Measurements from ENCODE around the gene GOLGA8S. TPM values are rescaled to one million over a fixed set of nuclear protein-coding genes. Genes with fewer than 3 reads are reported as not detected.
"Not testable (repeated sequence)": the region's sequence is repeated elsewhere in the genome, so short reads cannot be mapped to it uniquely, and the experiment has no call there.

The GOLGA8S gene
- total RNA-seq, 4 donors from 2014 or later = 0.63 to 0.66 TPM; not detected in 2

DNA sequence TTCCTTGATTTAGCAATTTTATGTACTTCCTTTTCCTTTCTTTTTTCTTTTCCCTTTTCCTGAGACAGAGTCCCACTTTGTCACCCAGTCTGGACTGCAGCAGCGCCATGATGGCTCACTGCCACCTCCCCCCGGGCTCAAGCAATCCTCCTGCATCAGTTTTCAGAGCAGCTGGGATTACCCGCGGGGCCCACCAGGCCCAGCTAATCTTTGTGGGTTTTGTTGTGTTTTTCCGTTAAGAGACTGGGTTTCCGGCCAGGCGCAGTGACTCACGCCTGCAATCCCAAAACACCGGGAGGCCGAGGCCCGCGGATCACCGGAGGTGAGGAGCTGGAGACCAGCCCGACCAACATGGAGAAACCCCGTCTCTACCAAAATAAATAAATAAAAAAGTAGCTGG lies 17.7 kb downstream of the GOLGA8S start:
- no peaks in the 10 kb centered on the region for H3K27me3 ChIP-seq
- no peak overlapping the region for H3K27ac ChIP-seq
- no peak for DNase-seq (ENCODE audit: low spot score in 2 of 2)
- no peaks in the 10 kb centered on the region for H3K9me3 ChIP-seq
- no peak overlapping the region for H3K4me3 ChIP-seq
- H3K36me3 ChIP-seq = no peaks in the 10 kb centered on the region
- TF ChIP-seq POLR2A (IDR thresholded peaks at IDR 0.05) = no peak
- TF ChIP-seq, protein P1, sequence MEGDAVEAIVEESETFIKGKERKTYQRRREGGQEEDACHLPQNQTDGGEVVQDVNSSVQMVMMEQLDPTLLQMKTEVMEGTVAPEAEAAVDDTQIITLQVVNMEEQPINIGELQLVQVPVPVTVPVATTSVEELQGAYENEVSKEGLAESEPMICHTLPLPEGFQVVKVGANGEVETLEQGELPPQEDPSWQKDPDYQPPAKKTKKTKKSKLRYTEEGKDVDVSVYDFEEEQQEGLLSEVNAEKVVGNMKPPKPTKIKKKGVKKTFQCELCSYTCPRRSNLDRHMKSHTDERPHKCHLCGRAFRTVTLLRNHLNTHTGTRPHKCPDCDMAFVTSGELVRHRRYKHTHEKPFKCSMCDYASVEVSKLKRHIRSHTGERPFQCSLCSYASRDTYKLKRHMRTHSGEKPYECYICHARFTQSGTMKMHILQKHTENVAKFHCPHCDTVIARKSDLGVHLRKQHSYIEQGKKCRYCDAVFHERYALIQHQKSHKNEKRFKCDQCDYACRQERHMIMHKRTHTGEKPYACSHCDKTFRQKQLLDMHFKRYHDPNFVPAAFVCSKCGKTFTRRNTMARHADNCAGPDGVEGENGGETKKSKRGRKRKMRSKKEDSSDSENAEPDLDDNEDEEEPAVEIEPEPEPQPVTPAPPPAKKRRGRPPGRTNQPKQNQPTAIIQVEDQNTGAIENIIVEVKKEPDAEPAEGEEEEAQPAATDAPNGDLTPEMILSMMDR (IDR thresholded peaks at IDR 0.05) = no peak
- no peak for TF ChIP-seq EP300 (IDR thresholded peaks at IDR 0.05)
- WGBS, 2 donors = 82 to 84% methylated on average over 15 of the region's 15 CpGs
- H3K4me1 ChIP-seq = no peaks in the 10 kb centered on the region

DNA sequence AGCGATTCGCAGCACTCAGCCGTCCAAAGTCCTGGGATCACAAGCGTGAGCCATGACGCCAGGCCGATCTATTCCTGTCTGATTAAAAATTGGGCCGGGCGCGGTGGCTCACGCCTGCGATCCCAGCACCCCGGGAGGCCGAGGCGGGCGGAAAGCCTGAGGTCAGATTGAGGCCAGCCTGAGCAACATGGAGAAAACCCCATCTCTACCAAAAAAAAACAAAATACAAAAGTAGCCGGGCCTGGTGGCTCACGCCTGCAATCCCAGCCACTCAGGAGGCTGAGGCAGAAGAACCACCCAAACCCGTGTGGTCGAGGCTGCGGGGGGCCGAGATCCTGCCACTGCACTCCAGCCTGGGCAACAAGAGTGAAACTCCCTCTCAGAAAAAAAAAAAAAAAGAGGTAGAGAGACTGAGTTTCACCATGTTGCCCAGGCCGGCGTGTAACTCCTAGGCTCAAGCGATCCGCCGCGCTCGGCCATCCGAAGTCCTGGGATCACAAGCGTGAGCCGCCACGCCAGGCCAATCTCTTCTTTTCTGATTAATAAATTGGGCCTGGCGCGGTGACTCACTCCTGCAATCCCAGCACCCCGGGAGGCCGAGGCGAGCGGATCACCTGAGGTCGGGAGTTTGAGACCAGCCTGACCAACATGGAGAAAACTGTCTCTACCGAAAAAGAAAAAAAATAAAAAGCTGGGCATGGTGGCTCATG lies 18.5 kb downstream of the GOLGA8S start:
- H3K27ac ChIP-seq; H3K4me1 ChIP-seq; H3K4me3 ChIP-seq; H3K9me3 ChIP-seq; DNase-seq (ENCODE audit: low spot score in 2 of 2); H3K36me3 ChIP-seq; H3K27me3 ChIP-seq: not testable (repeated sequence)
- 94 to 96% methylated on average over 40 of the region's 40 CpGs for WGBS, 2 donors

DNA sequence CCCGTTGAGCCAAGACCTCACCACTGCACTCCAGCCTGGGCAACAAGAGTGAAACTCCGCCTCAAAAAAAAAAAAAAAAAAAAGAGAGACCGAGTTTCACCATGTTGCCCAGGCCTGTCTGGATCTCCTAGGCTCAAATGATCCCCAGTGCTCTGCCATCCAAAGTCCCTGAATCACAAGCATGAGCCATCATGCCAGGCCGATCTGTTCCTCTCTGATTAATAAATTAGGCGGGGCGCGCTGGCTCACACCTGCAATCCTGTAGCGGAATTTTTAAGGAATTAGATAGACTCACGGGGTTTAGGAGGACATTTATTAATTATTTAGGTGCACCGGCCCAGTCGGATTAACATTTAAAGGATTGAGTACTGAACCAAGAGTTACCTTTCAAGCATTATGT lies 19.7 kb downstream of the GOLGA8S start:
- DNase-seq (ENCODE audit: low spot score in 2 of 2); H3K9me3 ChIP-seq; H3K4me3 ChIP-seq; H3K27me3 ChIP-seq; H3K4me1 ChIP-seq; H3K36me3 ChIP-seq; H3K27ac ChIP-seq: not testable (repeated sequence)
- 90 to 95% methylated on average over 11 of the region's 11 CpGs for WGBS, 2 donors

DNA sequence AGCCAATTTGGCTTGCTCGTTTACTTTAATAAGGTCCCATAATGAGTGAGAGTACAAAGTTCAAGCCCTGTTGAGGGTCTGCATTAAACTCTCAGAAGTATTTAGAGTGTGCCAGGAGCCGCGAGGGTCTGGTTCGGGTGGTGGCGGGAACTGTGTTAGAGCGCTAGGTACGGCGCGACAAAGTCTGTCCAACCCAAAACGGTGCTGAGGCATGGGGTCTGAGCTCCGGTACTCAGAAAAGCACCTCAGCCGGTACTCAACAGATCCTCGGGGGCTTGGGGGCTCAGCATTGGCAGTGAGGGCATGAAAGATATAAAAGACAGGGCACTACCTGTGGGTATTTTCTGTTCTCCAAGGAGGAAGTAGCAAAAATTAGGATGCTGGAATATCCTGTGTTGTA lies 24.4 kb downstream of the GOLGA8S start:
- not testable (repeated sequence) for H3K27me3 ChIP-seq; H3K9me3 ChIP-seq; H3K4me3 ChIP-seq; H3K27ac ChIP-seq; H3K4me1 ChIP-seq; DNase-seq (ENCODE audit: low spot score in 2 of 2); H3K36me3 ChIP-seq
- 93 to 94% methylated on average over 13 of the region's 13 CpGs for WGBS, 2 donors

DNA sequence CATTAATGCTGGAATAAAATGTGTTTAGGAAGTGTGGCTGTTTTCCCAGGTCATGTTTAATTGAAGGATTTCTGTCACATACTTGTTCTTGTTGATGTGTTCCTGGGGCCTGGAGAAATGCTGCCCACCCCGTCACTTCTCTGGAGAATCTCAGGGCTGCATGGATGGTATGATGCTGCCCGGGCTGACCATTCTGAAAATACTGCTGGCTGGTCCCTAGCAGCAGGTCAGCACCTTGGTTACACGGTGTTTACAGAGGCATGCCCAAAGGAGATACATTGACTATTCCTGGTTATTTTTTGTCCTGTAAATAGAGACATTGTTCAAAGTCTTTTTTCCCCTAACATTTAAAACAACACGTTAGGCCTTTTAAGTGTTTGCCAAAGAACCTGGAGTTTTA lies 26.2 kb downstream of the GOLGA8S start:
- 59 to 69% methylated on average over 4 of the region's 4 CpGs for WGBS, 2 donors
- not testable (repeated sequence) for DNase-seq (ENCODE audit: low spot score in 2 of 2); H3K36me3 ChIP-seq; H3K4me3 ChIP-seq; H3K27me3 ChIP-seq; H3K27ac ChIP-seq; H3K9me3 ChIP-seq; H3K4me1 ChIP-seq

DNA sequence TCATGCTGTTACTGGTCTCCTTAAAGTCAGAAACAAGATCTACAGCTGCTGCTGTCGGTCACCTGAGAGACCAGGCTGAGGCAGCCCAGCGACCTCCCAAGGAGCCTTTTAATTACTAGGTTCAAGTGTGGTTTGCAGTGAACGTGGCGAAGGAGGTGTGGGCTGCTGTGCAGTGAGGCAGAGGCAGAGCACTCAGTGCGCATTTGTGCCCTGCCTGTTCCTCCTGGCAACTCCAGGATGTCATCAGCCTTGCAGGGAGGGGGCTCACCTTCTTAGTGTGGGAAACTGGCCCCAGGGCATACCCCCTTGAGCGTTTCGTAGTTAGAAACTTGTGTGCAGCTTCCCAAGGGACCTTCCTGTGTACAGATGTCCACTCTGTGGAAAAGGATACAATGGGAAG lies 26.6 kb downstream of the GOLGA8S start:
- H3K4me3 ChIP-seq; DNase-seq (ENCODE audit: low spot score in 2 of 2); H3K4me1 ChIP-seq; H3K9me3 ChIP-seq; H3K27ac ChIP-seq; H3K27me3 ChIP-seq; H3K36me3 ChIP-seq: not testable (repeated sequence)
- 54 to 57% methylated on average over 7 of the region's 7 CpGs for WGBS, 2 donors

DNA sequence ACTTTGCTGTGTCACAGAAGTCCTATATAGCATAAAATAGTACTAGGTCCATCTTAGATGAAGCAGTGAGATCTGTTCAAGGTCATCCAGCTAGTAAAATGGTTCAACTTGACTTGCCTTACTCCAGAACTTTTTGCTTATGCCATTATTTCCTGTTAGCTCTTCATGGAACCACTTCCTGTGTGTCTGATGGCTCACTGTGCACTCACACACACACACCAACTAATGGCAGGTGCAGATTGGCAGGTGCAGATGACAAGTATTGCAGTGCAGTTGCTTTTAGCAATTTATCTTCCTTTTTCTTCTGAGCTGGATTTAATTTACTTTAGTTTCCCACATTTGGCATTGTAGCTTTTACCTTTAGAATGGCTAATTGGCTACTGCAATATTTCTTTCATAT lies 29.8 kb downstream of the GOLGA8S start:
- Histone ChIP-seq H3K4me1 (no peaks in the 10 kb centered on the region), H3K27me3 (no peaks in the 10 kb centered on the region), H3K36me3 (no peaks in the 10 kb centered on the region), H3K27ac (no peak overlapping the region), H3K9me3 (no peaks in the 10 kb centered on the region), H3K4me3 (no peak overlapping the region)
- TF ChIP-seq EP300 (IDR thresholded peaks at IDR 0.05) (no peak), POLR2A (IDR thresholded peaks at IDR 0.05) (no peak)
- TF ChIP-seq, protein P1 (IDR thresholded peaks at IDR 0.05) = no peak
- DNase-seq (ENCODE audit: low spot score in 2 of 2) = no peak

DNA sequence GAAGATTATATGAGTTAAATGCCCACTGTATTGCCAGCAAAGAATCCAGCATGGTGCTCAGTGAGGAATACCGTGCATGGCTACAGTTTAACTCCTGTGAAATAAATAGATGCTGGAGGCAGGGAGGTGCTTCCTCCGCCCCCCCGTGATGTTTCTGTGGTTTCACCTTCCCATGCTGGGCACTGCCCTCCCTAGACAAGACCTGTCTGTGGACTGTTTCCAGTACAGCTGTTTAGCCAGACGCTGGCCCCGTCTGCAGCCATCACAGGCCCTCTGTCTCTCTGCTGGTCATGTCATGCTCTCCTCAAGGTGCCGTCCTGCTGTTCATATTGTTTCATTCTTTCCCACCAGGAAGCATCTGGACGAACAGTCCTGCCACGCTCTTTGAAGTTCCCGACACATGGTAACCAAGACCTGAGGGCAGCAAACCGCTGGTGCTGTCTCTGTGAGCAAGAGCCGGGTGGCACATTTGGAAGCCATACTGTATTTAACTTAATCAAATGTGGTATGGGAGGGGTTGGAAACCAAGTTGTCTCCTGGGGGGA lies 31.4 kb downstream of the GOLGA8S start:
- no peak for DNase-seq (ENCODE audit: low spot score in 2 of 2)
- no peaks in the 10 kb centered on the region for H3K9me3 ChIP-seq
- no peaks in the 10 kb centered on the region for H3K4me1 ChIP-seq
- H3K36me3 ChIP-seq = no peaks in the 10 kb centered on the region
- TF ChIP-seq POLR2A (IDR thresholded peaks at IDR 0.05) (no peak), EP300 (IDR thresholded peaks at IDR 0.05) (no peak)
- TF ChIP-seq, protein P1 (IDR thresholded peaks at IDR 0.05) = no peak
- no peaks in the 10 kb centered on the region for H3K27me3 ChIP-seq
- WGBS, 2 donors = 66 to 73% methylated on average over 11 of the region's 11 CpGs
- H3K27ac ChIP-seq = no peak overlapping the region
- no peak overlapping the region for H3K4me3 ChIP-seq

Measured in tibial nerve (tissue), 4 donors.